A549 (cell line): Measurements from ENCODE around the gene PMP22. TPM values are rescaled to one million over a fixed set of nuclear protein-coding genes. Genes with fewer than 3 reads are reported as not detected.

Experiments
- ATAC-seq, 2 experiments: fragments of 200-7000 bp in 1 of 2; fragments of >200 bp in 1 of 2; cut with Nextera tagmentation in 1 of 2; cut with Tn5 transposase in 1 of 2; 3 replicates each; pipeline versions ENCODE4 v1.8.0 to v1.9.1; 2018 to 2020; ENCODE audit warnings: mild to moderate bottlenecking in 1 of 2, moderate library complexity in 1 of 2
- CTCF ChIA-PET: fragments of 300-600 bp; sonication (Branson Sonifier 250); formaldehyde crosslinking; extraction: SDS; loops from one replicate; lab custom pipeline; 2021; ENCODE audit warnings: antibody characterized with exemption, inconsistent platforms; lab: Yijun Ruan, JAX
- POLR2A ChIA-PET: fragments of 350-600 bp; formaldehyde crosslinking; extraction: SDS; loops from one replicate; lab custom pipeline; 2021; ENCODE audit warnings: antibody characterized with exemption, inconsistent platforms; lab: Yijun Ruan, JAX
- DNase-seq, 2 experiments: peaks; one replicate each; pipeline versions ENCODE4 v3.0.0 to v3.0.0-alpha.2; 2011 to 2016; ENCODE audit warnings: low read depth in 1 of 2, low spot score in 1 of 2
- FAIRE-seq: peaks from 2 replicates; lab custom pipeline; 2011; peaks lifted over from hg19 to GRCh38; lab: Jason Lieb, UNC
- H3K27ac ChIP-seq, 2 experiments: fragments of >200 bp; sonication (Bioruptor Twin); formaldehyde crosslinking; 3 replicates each; pipeline ENCODE4 v1.5.1; 2016 to 2017
- H3K4me1 ChIP-seq: fragments of >200 bp; sonication (Bioruptor Twin); formaldehyde crosslinking; 3 replicates; pipeline ENCODE4 v1.6.1; 2016
- H3K4me2 ChIP-seq: fragments of >200 bp; sonication (Bioruptor Twin); formaldehyde crosslinking; 3 replicates; pipeline ENCODE4 v1.6.1; 2016
- H3K4me3 ChIP-seq: fragments of >200 bp; sonication (Bioruptor Twin); formaldehyde crosslinking; 3 replicates; pipeline ENCODE4 v1.5.1; 2016
- H3K9me3 ChIP-seq: fragments of >200 bp; sonication (Bioruptor Twin); formaldehyde crosslinking; 3 replicates; pipeline ENCODE4 v1.6.1; 2016
- ATOH8 ChIP-seq: fragments of 250-450 bp; sonication (Bioruptor Pico); IDR thresholded peaks from 2 replicates; pipeline ENCODE4 v1.5.0; 2020; ENCODE audit warnings: low read depth, mild to moderate bottlenecking, moderate library complexity
- BHLHE40 ChIP-seq: IDR thresholded peaks from 2 replicates; pipeline ENCODE4 v1.6.1; 2012; ENCODE audit warnings: low read depth, low read length, inconsistent platforms
- CEBPB ChIP-seq, 2 experiments: fragments of >200 bp in 1 of 2; sonication (Bioruptor Twin) in 1 of 2; formaldehyde crosslinking in 1 of 2; IDR thresholded peaks; 2 replicates each; pipeline ENCODE4 v1.6.1; 2012 to 2016
- EHMT2 ChIP-seq: fragments of 200-600 bp; sonication (generic); IDR thresholded peaks from 2 replicates; pipeline ENCODE4 v1.6.1; 2016; ENCODE audit warnings: antibody characterized with exemption, low read depth, mild to moderate bottlenecking, moderate library complexity
- ELK1 ChIP-seq: fragments of 150-350 bp; IDR thresholded peaks from 2 replicates; pipeline ENCODE4 v1.6.1; 2014; ENCODE audit warnings: low read depth, mild to moderate bottlenecking, low read length
- EP300 ChIP-seq, 2 experiments: fragments of >200 bp; sonication (Bioruptor Twin); formaldehyde crosslinking; IDR thresholded peaks; 2 replicates in 1 of 2; 3 replicates in 1 of 2; pipeline ENCODE4 v1.6.1; 2016 to 2017
- ESRRA ChIP-seq: fragments of 150-350 bp; IDR thresholded peaks from 2 replicates; pipeline ENCODE4 v1.6.1; 2014; ENCODE audit warnings: mild to moderate bottlenecking, low read length, borderline replicate concordance
- FOSB ChIP-seq: fragments of 250-450 bp; sonication (Bioruptor Pico); IDR thresholded peaks from 2 replicates; pipeline ENCODE4 v1.5.0; 2020; ENCODE audit warnings: mild to moderate bottlenecking, moderate library complexity
- FOSL2 ChIP-seq, 2 experiments: fragments of 450-650 bp in 1 of 2; fragments of >200 bp in 1 of 2; sonication (Bioruptor Twin) in 1 of 2; formaldehyde crosslinking; IDR thresholded peaks; 2 replicates each; pipeline versions ENCODE4 v1.5.0 to v1.6.1; 2016 to 2020; ENCODE audit warnings: mild to moderate bottlenecking in 1 of 2, moderate library complexity in 1 of 2
- HDAC2 ChIP-seq: fragments of 200-600 bp; sonication (generic); IDR thresholded peaks from 2 replicates; pipeline ENCODE4 v1.6.1; 2016
- HEYL ChIP-seq: fragments of 250-450 bp; sonication (Bioruptor Pico); IDR thresholded peaks from 2 replicates; pipeline ENCODE4 v1.8.0; 2021; ENCODE audit warnings: mild to moderate bottlenecking, moderate library complexity
- HOXA7 ChIP-seq: fragments of 250-450 bp; sonication (Bioruptor Pico); IDR thresholded peaks from 2 replicates; pipeline ENCODE4 v1.5.0; 2020; ENCODE audit warnings: mild to moderate bottlenecking, moderate library complexity
- JUN ChIP-seq, 2 experiments: fragments of >200 bp; sonication (Bioruptor Twin); formaldehyde crosslinking; IDR thresholded peaks; 2 replicates in 1 of 2; 3 replicates in 1 of 2; pipeline ENCODE4 v1.6.1; 2016 to 2017
- MAFK ChIP-seq: fragments of 450-650 bp; IDR thresholded peaks from 2 replicates; pipeline ENCODE4 v1.6.1; 2014; ENCODE audit not compliant: partially characterized antibody
- MAX ChIP-seq: IDR thresholded peaks from 2 replicates; pipeline ENCODE4 v1.6.1; 2012
- MAZ ChIP-seq: fragments of 150-350 bp; IDR thresholded peaks from 2 replicates; pipeline ENCODE4 v1.6.1; 2014; ENCODE audit warnings: antibody characterized with exemption, low read depth, low read length, borderline replicate concordance
- NFE2L2 ChIP-seq: fragments of 150-350 bp; conservative IDR thresholded peaks from 2 replicates; pipeline ENCODE4 v1.6.1; 2014; ENCODE audit warnings: low read length
- POLR2A ChIP-seq: IDR thresholded peaks from 2 replicates; pipeline ENCODE4 v1.6.1; 2012; ENCODE audit warnings: mild to moderate bottlenecking, low read length
- RARB ChIP-seq: fragments of 250-450 bp; sonication (Bioruptor Pico); IDR thresholded peaks from 2 replicates; pipeline ENCODE4 v1.8.0; 2021; ENCODE audit warnings: mild to moderate bottlenecking, moderate library complexity
- RCOR1 ChIP-seq: fragments of 150-350 bp; IDR thresholded peaks from 2 replicates; pipeline ENCODE4 v1.6.1; 2014; ENCODE audit warnings: antibody characterized with exemption, low read length, low read depth
- RNF2 ChIP-seq: fragments of 200-600 bp; sonication (generic); IDR thresholded peaks from 2 replicates; pipeline ENCODE4 v1.6.1; 2016; ENCODE audit warnings: low read depth, mild to moderate bottlenecking, antibody characterized with exemption, moderate library complexity, borderline replicate concordance
- SMC3 ChIP-seq: fragments of >200 bp; sonication (Bioruptor Twin); formaldehyde crosslinking; IDR thresholded peaks from 3 replicates; pipeline ENCODE4 v1.6.1; 2018; ENCODE audit warnings: inconsistent platforms
- TFCP2L1 ChIP-seq: fragments of 250-450 bp; sonication (Bioruptor Pico); IDR thresholded peaks from 2 replicates; pipeline ENCODE4 v1.5.0; 2021; ENCODE audit warnings: mild to moderate bottlenecking
- ZNF302 ChIP-seq: fragments of 250-450 bp; sonication (Bioruptor Pico); IDR thresholded peaks from 2 replicates; pipeline ENCODE4 v1.9.0; 2021; ENCODE audit warnings: inconsistent platforms, mild to moderate bottlenecking, moderate library complexity
- WGBS: methylation state at CpG from one replicate; pipeline ENCODE4 v1.1.6; 2017; ENCODE audit errors: missing lambda C conversion rate; 5-methylcytosine and 5-hydroxymethylcytosine counted together
- polyA plus RNA-seq, 4 experiments: library from polyadenylated mRNA; depleted of rRNA in 3 of 4; stranded (reverse); fragments of >200 nt; fragmentation: RNase III in 1 of 4; extraction: RNeasy Plus Mini Kit Qiagen cat#74134 plus additional on column Dnase treatment in 1 of 4; gene quantifications; 2 replicates in 3 of 4; 3 replicates in 1 of 4; pipeline ENCODE4 v1.2.3, GENCODE V29; 2011 to 2017
- TF ChIP-seq, protein P1 (sequence below): fragments of >200 bp; sonication (Bioruptor Twin); formaldehyde crosslinking; IDR thresholded peaks from 3 replicates; pipeline ENCODE4 v1.5.1; 2016
- TF ChIP-seq, protein P2 (sequence below): fragments of >200 bp; sonication (Bioruptor Twin); formaldehyde crosslinking; IDR thresholded peaks from 2 replicates; pipeline ENCODE4 v1.6.1; 2016
- TF ChIP-seq, protein P3 (sequence below): fragments of 450-650 bp; IDR thresholded peaks from 2 replicates; pipeline ENCODE4 v1.6.1; 2014; ENCODE audit warnings: antibody characterized with exemption

Gene PMP22
- polyA plus RNA-seq, 2 of the 4 experiments (the other 2 are of a cell fraction), result 40.1 to 102 TPM

GRCh38 chr17:15301845-15302244 lies 36.7 kb upstream of the PMP22 start (continued):
- TF ChIP-seq, protein P1, sequence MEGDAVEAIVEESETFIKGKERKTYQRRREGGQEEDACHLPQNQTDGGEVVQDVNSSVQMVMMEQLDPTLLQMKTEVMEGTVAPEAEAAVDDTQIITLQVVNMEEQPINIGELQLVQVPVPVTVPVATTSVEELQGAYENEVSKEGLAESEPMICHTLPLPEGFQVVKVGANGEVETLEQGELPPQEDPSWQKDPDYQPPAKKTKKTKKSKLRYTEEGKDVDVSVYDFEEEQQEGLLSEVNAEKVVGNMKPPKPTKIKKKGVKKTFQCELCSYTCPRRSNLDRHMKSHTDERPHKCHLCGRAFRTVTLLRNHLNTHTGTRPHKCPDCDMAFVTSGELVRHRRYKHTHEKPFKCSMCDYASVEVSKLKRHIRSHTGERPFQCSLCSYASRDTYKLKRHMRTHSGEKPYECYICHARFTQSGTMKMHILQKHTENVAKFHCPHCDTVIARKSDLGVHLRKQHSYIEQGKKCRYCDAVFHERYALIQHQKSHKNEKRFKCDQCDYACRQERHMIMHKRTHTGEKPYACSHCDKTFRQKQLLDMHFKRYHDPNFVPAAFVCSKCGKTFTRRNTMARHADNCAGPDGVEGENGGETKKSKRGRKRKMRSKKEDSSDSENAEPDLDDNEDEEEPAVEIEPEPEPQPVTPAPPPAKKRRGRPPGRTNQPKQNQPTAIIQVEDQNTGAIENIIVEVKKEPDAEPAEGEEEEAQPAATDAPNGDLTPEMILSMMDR, result no peak
- no peak for TF ChIP-seq HOXA7 (CRISPR knock-in tag)
- TF ChIP-seq RCOR1, result no peak
- no peak for TF ChIP-seq NFE2L2
- TF ChIP-seq ATOH8 (CRISPR knock-in tag), result no peak
- no peak for TF ChIP-seq EHMT2
- TF ChIP-seq HEYL, result no peak

GRCh38 chr17:15298176-15298575 lies 33.0 kb upstream of the PMP22 start:
- no peak for FAIRE-seq

DNA sequence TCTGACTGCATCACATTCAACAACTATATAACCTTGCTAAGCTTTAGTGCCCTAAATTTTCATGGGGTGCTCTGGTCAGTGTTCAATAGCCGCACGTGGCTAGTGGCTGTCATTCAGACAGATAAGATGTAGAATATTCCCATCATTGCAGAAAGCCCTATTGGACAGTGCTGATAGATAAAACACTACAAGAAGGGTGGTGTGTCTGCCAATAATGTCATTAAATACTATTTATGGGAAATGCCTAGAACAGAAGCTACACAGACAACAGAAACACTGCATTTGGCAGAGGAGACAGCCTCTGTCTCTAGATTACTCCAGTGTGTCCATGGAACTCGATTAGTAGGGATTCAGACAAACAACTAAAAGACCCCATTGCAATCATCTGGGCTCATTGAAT lies 28.4 kb upstream of the PMP22 start:
- DNase-seq (no peak), FAIRE-seq (peak; percentile 65), ATAC-seq (no peak)
- no peaks in the 10 kb centered on the region for H3K9me3 ChIP-seq
- no peak overlapping the region for H3K4me3 ChIP-seq
- POLR2A ChIA-PET, result no interaction called here
- H3K4me2 ChIP-seq, result no peak overlapping the region
- CTCF ChIA-PET, result interaction anchor here (1.0 to 2.0 kb wide), 4 partner anchors 10 to 209 kb away, joined by 4 to 6 read pairs (median 5); no protein-coding TSS in a partner anchor
- peaks cover 21% of the 10 kb centered on the region for H3K4me1 ChIP-seq
- 56% methylated on average over 3 of the region's 3 CpGs for WGBS
- TF ChIP-seq JUN (IDR thresholded peaks at IDR 0.05) (no peak), RNF2 (no peak), ZNF302 (CRISPR knock-in tag) (no peak), RARB (CRISPR knock-in tag) (no peak), BHLHE40 (no peak), CEBPB (IDR thresholded peaks at IDR 0.05) (no peak), TFCP2L1 (CRISPR knock-in tag) (no peak)
- H3K27ac ChIP-seq, result no peak overlapping the region

More at GRCh38 chr17:15298176-15298575, 33.0 kb upstream of the PMP22 start:
- 76% methylated on average over 5 of the region's 5 CpGs for WGBS
- Histone ChIP-seq H3K4me2 (no peak overlapping the region), H3K4me1 (no peaks in the 10 kb centered on the region), H3K4me3 (no peak overlapping the region), H3K27ac (no peak overlapping the region), H3K9me3 (no peaks in the 10 kb centered on the region)
- ATAC-seq (no peak), DNase-seq (no peak)
- CTCF ChIA-PET, result interaction anchor here (0.7 to 1.1 kb wide), 2 partner anchors 54 to 205 kb away, joined by 3 to 4 read pairs; no protein-coding TSS in a partner anchor
- TF ChIP-seq SMC3, result no peak
- TF ChIP-seq, protein P2, sequence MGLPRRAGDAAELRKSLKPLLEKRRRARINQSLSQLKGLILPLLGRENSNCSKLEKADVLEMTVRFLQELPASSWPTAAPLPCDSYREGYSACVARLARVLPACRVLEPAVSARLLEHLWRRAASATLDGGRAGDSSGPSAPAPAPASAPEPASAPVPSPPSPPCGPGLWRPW, result no peak
- no peak for TF ChIP-seq HEYL
- POLR2A ChIA-PET, result no interaction called here

- WGBS, result 87% methylated on average over 8 of the region's 8 CpGs
These were observed 26.7 kb upstream of the PMP22 start for GRCh38 chr17:15291674-15292361.

More at GRCh38 chr17:15291674-15292361, 26.7 kb upstream of the PMP22 start:
- DNase-seq (no peak), ATAC-seq (no peak), FAIRE-seq (peak; percentile 39)
- Histone ChIP-seq H3K9me3 (no peaks in the 10 kb centered on the region), H3K4me3 (no peak overlapping the region), H3K4me2 (no peak overlapping the region), H3K27ac (peak overlapping the region in 1 of 2 experiments; percentile 10; a peak in 2 of 6 replicates), H3K4me1 (peaks cover 21% of the 10 kb centered on the region)
- CTCF ChIA-PET, result interaction anchor here (0.6 to 1.5 kb wide), 4 partner anchors 27 to 140 kb away, joined by 3 to 6 read pairs (median 3); no protein-coding TSS in a partner anchor
- POLR2A ChIA-PET, result no interaction called here
- no peak for TF ChIP-seq ESRRA
- no peak for TF ChIP-seq ELK1
- no peak for TF ChIP-seq POLR2A
- TF ChIP-seq FOSL2 (IDR thresholded peaks at IDR 0.05), result no peak
- no peak for TF ChIP-seq FOSL2 (CRISPR knock-in tag; IDR thresholded peaks at IDR 0.05)
- TF ChIP-seq MAFK, result no peak
- no peak for TF ChIP-seq HDAC2
- no peak for TF ChIP-seq FOSB
- TF ChIP-seq, protein P3, sequence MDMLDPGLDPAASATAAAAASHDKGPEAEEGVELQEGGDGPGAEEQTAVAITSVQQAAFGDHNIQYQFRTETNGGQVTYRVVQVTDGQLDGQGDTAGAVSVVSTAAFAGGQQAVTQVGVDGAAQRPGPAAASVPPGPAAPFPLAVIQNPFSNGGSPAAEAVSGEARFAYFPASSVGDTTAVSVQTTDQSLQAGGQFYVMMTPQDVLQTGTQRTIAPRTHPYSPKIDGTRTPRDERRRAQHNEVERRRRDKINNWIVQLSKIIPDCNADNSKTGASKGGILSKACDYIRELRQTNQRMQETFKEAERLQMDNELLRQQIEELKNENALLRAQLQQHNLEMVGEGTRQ, result no peak
- no peak for TF ChIP-seq EP300 (IDR thresholded peaks at IDR 0.05)
- no peak for TF ChIP-seq MAZ
- TF ChIP-seq MAX, result no peak
